GM12878 (cell line): Measurements from ENCODE around the gene GRK6. TPM values are rescaled to one million over a fixed set of nuclear protein-coding genes. Genes with fewer than 3 reads are reported as not detected.

Experiments
- ATAC-seq: fragments of 200-7000 bp; cut with Tn5 transposase; 3 replicates; pipeline ENCODE4 v1.9.1; 2020; ENCODE audit warnings: mild to moderate bottlenecking, moderate library complexity
- BruUV-seq: library from RNA; stranded (reverse); fragments of 400-500 nt; replicated peaks from 2 replicates; lab custom pipeline; 2021; lab: Mats Ljungman, UMichigan
- CTCF ChIA-PET: fragments of 300-600 bp; sonication (Branson Sonifier 250); formaldehyde crosslinking; extraction: SDS; loops from one replicate; lab custom pipeline; 2021; ENCODE audit warnings: inconsistent platforms; lab: Yijun Ruan, JAX
- POLR2A ChIA-PET: fragments of 350-600 bp; formaldehyde crosslinking; extraction: SDS; loops from one replicate; lab custom pipeline; 2021; ENCODE audit warnings: inconsistent platforms; lab: Charles Lee
- RAD21 ChIA-PET: fragments of 300-600 bp; sonication (Branson Sonifier 250); formaldehyde crosslinking; loops from one replicate; lab custom pipeline; 2023; ENCODE audit warnings: antibody characterized with exemption; ENCODE audit not compliant: unreplicated experiment; lab: Charles Lee
- SMC1A ChIA-PET: fragments of 300-600 bp; sonication (Branson Sonifier 250); formaldehyde crosslinking; loops from one replicate; lab custom pipeline; 2023; ENCODE audit not compliant: unreplicated experiment, uncharacterized antibody; lab: Charles Lee
- DNase-seq: peaks from one replicate; pipeline ENCODE4 v3.0.0-alpha.2; 2011; ENCODE audit warnings: low read depth, low spot score
- FAIRE-seq: peaks from 3 replicates; lab custom pipeline; 2011; peaks lifted over from hg19 to GRCh38; lab: Jason Lieb, UNC
- H2AFZ ChIP-seq: 2 replicates; pipeline ENCODE4 v1.6.0; 2011; ENCODE audit warnings: low read depth, low read length, control low read depth; ENCODE audit not compliant: control insufficient read depth
- H3K27ac ChIP-seq: 2 replicates; pipeline ENCODE4 v1.5.1; 2011; ENCODE audit warnings: control low read depth; ENCODE audit not compliant: control insufficient read depth, insufficient read depth
- H3K27me3 ChIP-seq, 2 experiments: replicated peaks in 1 of 2; 2 replicates each; pipeline versions ENCODE4 v1.6.0 to v1.6.1; 2011; ENCODE audit warnings: low read length in 1 of 2; ENCODE audit not compliant: control insufficient read depth in 2 of 2, insufficient read depth in 2 of 2
- H3K36me3 ChIP-seq, 2 experiments: 2 replicates each; pipeline ENCODE4 v1.5.1; 2011; ENCODE audit warnings: low read length in 1 of 2; ENCODE audit not compliant: control insufficient read depth in 2 of 2, insufficient read depth in 2 of 2
- H3K4me1 ChIP-seq: 2 replicates; pipeline ENCODE4 v1.6.1; 2011; ENCODE audit warnings: mild to moderate bottlenecking, low read length, moderate library complexity, mixed read lengths; ENCODE audit not compliant: control insufficient read depth, insufficient read depth
- H3K4me2 ChIP-seq: 2 replicates; pipeline ENCODE4 v1.6.0; 2011; ENCODE audit warnings: control low read depth; ENCODE audit not compliant: control insufficient read depth, insufficient read depth
- H3K4me3 ChIP-seq: fragments of 200-600 bp; sonication (generic); 2 replicates; pipeline ENCODE4 v1.5.1; 2016
- H3K79me2 ChIP-seq: 2 replicates; pipeline ENCODE4 v1.6.0; 2011; ENCODE audit warnings: low read length; ENCODE audit not compliant: control insufficient read depth, insufficient read depth
- H3K9ac ChIP-seq: 2 replicates; pipeline ENCODE4 v1.8.0; 2011; ENCODE audit warnings: low read length, control low read depth, mixed read lengths; ENCODE audit not compliant: control insufficient read depth, insufficient read depth
- H3K9me3 ChIP-seq: replicated peaks from 3 replicates; pipeline ENCODE4 v1.5.1; 2011; ENCODE audit warnings: mild to moderate bottlenecking, low read length; ENCODE audit not compliant: control insufficient read depth, insufficient read depth
- H4K20me1 ChIP-seq: 2 replicates; pipeline ENCODE4 v1.6.0; 2011; ENCODE audit not compliant: control insufficient read depth, insufficient read depth
- BCL11A ChIP-seq: IDR thresholded peaks from 2 replicates; pipeline ENCODE4 v1.6.1; 2011; ENCODE audit warnings: low read depth, low read length
- BHLHE40 ChIP-seq, 2 experiments: fragments of 450-650 bp in 1 of 2; IDR thresholded peaks; 2 replicates each; pipeline ENCODE4 v1.6.1; 2011 to 2017; ENCODE audit warnings: low read depth in 2 of 2, borderline replicate concordance in 1 of 2, improper control_type of control experiment in 1 of 2, low read length in 1 of 2, mild to moderate bottlenecking in 1 of 2
- BMI1 ChIP-seq: fragments of 450-650 bp; IDR thresholded peaks from 2 replicates; pipeline ENCODE4 v1.6.1; 2016; ENCODE audit warnings: mild to moderate bottlenecking, moderate library complexity, borderline replicate concordance
- HCFC1 ChIP-seq: fragments of 150-350 bp; IDR thresholded peaks from 2 replicates; pipeline ENCODE4 v1.6.1; 2014; ENCODE audit warnings: low read length
- KLF5 ChIP-seq: fragments of 450-650 bp; IDR thresholded peaks from 2 replicates; pipeline ENCODE4 v1.6.1; 2014; ENCODE audit warnings: mild to moderate bottlenecking; ENCODE audit not compliant: partially characterized antibody
- MEF2B ChIP-seq: fragments of 450-650 bp; IDR thresholded peaks from 2 replicates; pipeline ENCODE4 v1.6.1; 2018; ENCODE audit warnings: mild to moderate bottlenecking, moderate library complexity; ENCODE audit not compliant: partially characterized antibody, poor library complexity, severe bottlenecking
- RUNX3 ChIP-seq: IDR thresholded peaks from 2 replicates; pipeline ENCODE4 v1.6.1; 2012; ENCODE audit warnings: low read length, inconsistent platforms
- SP1 ChIP-seq: IDR thresholded peaks from one replicate; pipeline ENCODE4 v1.6.1; 2011; ENCODE audit warnings: low read depth, low read length
- WGBS: methylation state at CpG from one replicate; pipeline ENCODE4 v1.1.6; 2016; ENCODE audit warnings: low lambda C conversion rate; ENCODE audit not compliant: insufficient replicate concordance, insufficient coverage; ENCODE audit errors: missing lambda C conversion rate; 5-methylcytosine and 5-hydroxymethylcytosine counted together
- in situ Hi-C: fragments of 300-500 bp; cut with MboI; formaldehyde crosslinking; loops from 9 replicates; pipeline ENCODE4 v1.14.3; 2018; ENCODE audit warnings: mixed read lengths
- intact Hi-C: fragments of 100-400 bp; cut with micrococcal nuclease; formaldehyde crosslinking; loops from one replicate; pipeline ENCODE4 v1.14.2; 2022; ENCODE audit not compliant: unreplicated experiment
- polyA plus RNA-seq, 11 experiments: library from polyadenylated mRNA; depleted of rRNA in 4 of 11; unstranded in 6 of 11; stranded (reverse) in 5 of 11; fragments of >200 nt; fragmentation: Nextera tagmentation in 4 of 11; fragmentation: Illumina TruSeq in 1 of 11; extraction: Ambion mirVana in 4 of 11; extraction: Trizol in 1 of 11; gene quantifications; 1 replicate in 1 of 11; 2 replicates in 10 of 11; pipeline versions ENCODE4 v1.2.1 to v1.2.3, GENCODE V29; 2011 to 2016; ENCODE audit warnings: inconsistent platforms in 2 of 11, missing spikeins in 2 of 11, low read depth in 1 of 11
- total RNA-seq, 4 experiments: library from RNA; depleted of rRNA in 3 of 4; stranded (reverse); fragments of >200 nt in 3 of 4; fragmentation: Illumina TruSeq in 1 of 4; extraction: Trizol in 1 of 4; gene quantifications; 2 replicates each; pipeline versions ENCODE4 v1.2.1 to v1.2.3, GENCODE V29; 2013 to 2021
- TF ChIP-seq, protein P1 (sequence below): fragments of 450-650 bp; IDR thresholded peaks from 2 replicates; pipeline ENCODE4 v1.6.1; 2016; ENCODE audit warnings: mild to moderate bottlenecking
- TF ChIP-seq, protein P2 (sequence below): IDR thresholded peaks from 2 replicates; pipeline ENCODE4 v1.6.1; 2012; ENCODE audit warnings: low read depth, low read length, improper control_type of control experiment

GRK6 gene
- total and polyA plus RNA-seq, 10 of the 15 experiments (the other 5 are each of a cell fraction or from before 2014, with no cell fraction given), result 0.79 to 124 (median 41.6) TPM

- CTCF ChIA-PET, result interaction anchor here (0.7 to 1.1 kb wide), 2 partner anchors 13 to 14 kb away, joined by 3 to 4 read pairs; no protein-coding TSS in a partner anchor
- RAD21 ChIA-PET, result no interaction called here
These were observed 41.8 kb downstream of the GRK6 start for GRCh38 chr5:177468329-177468684.

DNA sequence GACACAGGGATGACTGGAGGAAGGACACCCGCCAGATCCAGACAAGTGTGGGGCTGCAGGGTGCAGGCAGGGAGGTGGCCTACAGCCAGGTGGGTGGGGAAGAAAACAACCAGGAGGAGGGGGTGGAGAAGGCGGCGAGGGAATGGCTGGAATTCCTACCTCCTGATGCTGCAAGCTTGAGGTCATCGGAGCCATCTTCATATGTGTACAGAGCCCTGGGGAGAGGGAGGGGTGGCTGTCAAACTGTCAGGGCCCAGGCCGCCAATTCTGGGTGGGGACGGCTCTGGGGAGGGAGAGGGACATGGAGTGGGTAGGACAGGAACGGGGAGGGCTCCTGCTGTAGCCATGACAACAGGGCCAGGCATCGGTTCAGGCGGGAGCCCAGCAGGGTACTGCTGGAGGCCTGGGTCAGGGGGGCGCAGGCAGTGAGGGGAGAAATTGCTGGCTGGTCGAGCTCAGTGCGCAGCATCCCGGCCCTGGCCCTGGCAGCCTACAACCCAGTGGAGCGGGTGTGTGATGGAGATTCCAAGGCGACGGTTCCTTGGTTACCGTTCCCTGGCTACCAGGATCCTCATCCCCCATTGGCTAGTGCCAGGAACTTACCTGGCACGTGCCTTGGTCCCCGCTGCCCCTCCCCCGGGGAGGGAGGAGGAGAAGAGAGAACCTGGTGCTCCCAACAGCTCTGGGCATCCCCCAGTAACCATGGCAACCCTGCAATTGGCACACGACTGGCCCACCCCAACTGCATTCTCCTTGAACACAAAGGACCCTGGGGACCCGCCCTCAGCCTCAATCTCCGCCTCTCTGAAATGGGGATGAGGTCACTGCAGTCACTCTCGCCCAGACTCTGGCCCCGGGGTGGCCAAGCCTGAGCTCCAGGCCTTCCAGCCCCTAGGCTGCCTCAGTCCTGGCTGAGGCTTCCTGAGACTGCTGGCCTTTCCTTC lies 42.5 kb downstream of the GRK6 start:
- Histone ChIP-seq H3K36me3 (no peaks in the 10 kb centered on the region), H3K79me2 (peaks cover 4% of the 10 kb centered on the region; the same call in 1 of the 2 replicates), H3K9ac (no peak overlapping the region), H3K4me3 (no peak overlapping the region), H3K4me1 (peaks cover 3% of the 10 kb centered on the region), H3K4me2 (no peak overlapping the region), H4K20me1 (no peaks in the 10 kb centered on the region), H3K27me3 (no peaks in the 10 kb centered on the region), H3K9me3 (no peaks in the 10 kb centered on the region), H3K27ac (no peak overlapping the region), H2AFZ (no peak overlapping the region)
- ChIA-PET POLR2A (interaction anchor here (1.2 kb wide), 1 partner anchor 12 kb away, joined by 3 read pairs; no protein-coding TSS in a partner anchor), SMC1A (interaction anchor here (1.0 to 1.1 kb wide), 2 partner anchors 9 to 11 kb away, joined by 4 read pairs; no protein-coding TSS in a partner anchor), RAD21 (no interaction called here), CTCF (interaction anchor here (0.7 to 2.0 kb wide), 4 partner anchors 12 to 107 kb away, joined by 3 to 5 read pairs (median 4); no protein-coding TSS in a partner anchor)
- ATAC-seq (peak; percentile 15), FAIRE-seq (no peak), DNase-seq (no peak)
- intact Hi-C loops, result no loop called here
- in situ Hi-C loops, result no loop called here
- TF ChIP-seq RUNX3 (no peak), BMI1 (peak; percentile 79), BCL11A (no peak), HCFC1 (no peak), BHLHE40 (IDR thresholded peaks at IDR 0.05; ENCODE audit: borderline replicate concordance in 1 of 2, low read depth in 2 of 2, low read length in 1 of 2) (peak in 1 of 2 experiments; percentile 70; a peak in 2 of 4 replicates)
- TF ChIP-seq, protein P1, sequence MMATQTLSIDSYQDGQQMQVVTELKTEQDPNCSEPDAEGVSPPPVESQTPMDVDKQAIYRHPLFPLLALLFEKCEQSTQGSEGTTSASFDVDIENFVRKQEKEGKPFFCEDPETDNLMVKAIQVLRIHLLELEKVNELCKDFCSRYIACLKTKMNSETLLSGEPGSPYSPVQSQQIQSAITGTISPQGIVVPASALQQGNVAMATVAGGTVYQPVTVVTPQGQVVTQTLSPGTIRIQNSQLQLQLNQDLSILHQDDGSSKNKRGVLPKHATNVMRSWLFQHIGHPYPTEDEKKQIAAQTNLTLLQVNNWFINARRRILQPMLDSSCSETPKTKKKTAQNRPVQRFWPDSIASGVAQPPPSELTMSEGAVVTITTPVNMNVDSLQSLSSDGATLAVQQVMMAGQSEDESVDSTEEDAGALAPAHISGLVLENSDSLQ, result peak; percentile 58
- no TSS peak for BruUV-seq
- 51% methylated on average over 22 of the region's 25 CpGs for WGBS

More at GRCh38 chr5:177468329-177468684, 41.8 kb downstream of the GRK6 start:
- no peak overlapping the region for H2AFZ ChIP-seq
- BruUV-seq, result no TSS peak
- H3K27ac ChIP-seq, result no peak overlapping the region
- ATAC-seq, result no peak
- no peaks in the 10 kb centered on the region for H3K27me3 ChIP-seq
- SMC1A ChIA-PET, result interaction anchor here (1.0 to 1.1 kb wide), 2 partner anchors 9 to 11 kb away, joined by 4 read pairs; no protein-coding TSS in a partner anchor
- POLR2A ChIA-PET, result no interaction called here
- no peaks in the 10 kb centered on the region for H3K36me3 ChIP-seq
- H3K9ac ChIP-seq, result no peak overlapping the region
- WGBS, result 19% methylated on average over 2 of the region's 2 CpGs
- in situ Hi-C loops (no loop called here), intact Hi-C loops (no loop called here)
- FAIRE-seq, result no peak
- TF ChIP-seq KLF5, result no peak
- TF ChIP-seq, protein P2, sequence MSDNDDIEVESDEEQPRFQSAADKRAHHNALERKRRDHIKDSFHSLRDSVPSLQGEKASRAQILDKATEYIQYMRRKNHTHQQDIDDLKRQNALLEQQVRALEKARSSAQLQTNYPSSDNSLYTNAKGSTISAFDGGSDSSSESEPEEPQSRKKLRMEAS, result no peak
- TF ChIP-seq SP1, result no peak
- TF ChIP-seq MEF2B, result no peak
- TF ChIP-seq, all 136 proteins: peak for 0
- DNase-seq, result no peak
- peaks cover 4% of the 10 kb centered on the region; the same call in 1 of the 2 replicates for H3K79me2 ChIP-seq
- H3K4me2 ChIP-seq, result no peak overlapping the region
- no peak overlapping the region for H3K4me3 ChIP-seq
- H3K9me3 ChIP-seq, result no peaks in the 10 kb centered on the region
- H4K20me1 ChIP-seq, result no peaks in the 10 kb centered on the region
- peaks cover 3% of the 10 kb centered on the region; the same call in 1 of the 2 replicates for H3K4me1 ChIP-seq
